Activated naive CD4-positive, alpha-beta T cell treated with Interleukin-2 at 50 U/mL for 16 hours (primary cell): ENCODE data around the gene EYA4.

ENCODE experiments used
- DNase-seq: peaks from one replicate; pipeline ENCODE4 v3.0.0-alpha.2; 2020

The EYA4 gene

DNA sequence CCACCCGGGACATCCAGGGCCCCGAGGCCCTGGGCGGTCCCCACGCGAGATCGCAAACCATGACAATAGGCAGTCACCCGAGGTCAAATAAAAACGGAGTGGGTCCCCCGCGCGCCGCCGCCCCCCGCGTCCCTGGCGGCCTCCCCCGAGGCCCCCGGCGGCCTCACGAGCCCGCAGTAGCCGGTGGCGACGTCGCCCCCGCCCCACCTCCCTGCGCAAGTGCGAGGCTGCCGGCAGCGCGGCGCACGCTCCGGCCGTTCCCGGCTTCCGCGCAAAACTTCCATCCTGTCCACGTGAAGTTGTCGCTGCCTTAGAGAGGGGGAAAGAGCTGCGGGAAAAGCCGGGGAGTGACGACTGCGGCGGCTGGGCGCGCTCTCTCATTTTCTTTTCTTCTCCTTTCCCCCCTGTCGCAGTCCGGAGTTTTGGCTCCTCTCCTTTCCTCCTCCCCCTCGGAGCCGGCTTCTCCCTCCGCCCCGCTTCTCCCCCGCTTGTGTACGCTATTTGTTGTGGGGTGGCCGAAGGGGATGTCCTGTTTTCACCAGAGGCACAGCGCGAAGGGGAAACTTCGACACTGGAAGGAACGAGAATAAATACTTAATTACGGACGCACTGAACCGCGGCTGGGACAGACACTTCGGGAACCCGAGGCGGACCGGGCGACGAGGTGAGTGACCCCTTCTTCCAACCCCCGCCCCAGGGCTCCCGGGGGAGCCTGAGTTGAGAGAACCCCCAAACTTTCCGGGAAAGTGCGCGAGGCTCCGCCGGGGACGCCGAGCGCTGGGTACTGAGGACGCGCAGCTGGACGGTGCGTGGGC is at the start of gene EYA4:
Gene EYA4 (plus strand): TSS at position 272 of the 815 bp plus-strand sequence. CDS start 33,424 bp downstream, outside the sequence.
- no peak for DNase-seq

DNA sequence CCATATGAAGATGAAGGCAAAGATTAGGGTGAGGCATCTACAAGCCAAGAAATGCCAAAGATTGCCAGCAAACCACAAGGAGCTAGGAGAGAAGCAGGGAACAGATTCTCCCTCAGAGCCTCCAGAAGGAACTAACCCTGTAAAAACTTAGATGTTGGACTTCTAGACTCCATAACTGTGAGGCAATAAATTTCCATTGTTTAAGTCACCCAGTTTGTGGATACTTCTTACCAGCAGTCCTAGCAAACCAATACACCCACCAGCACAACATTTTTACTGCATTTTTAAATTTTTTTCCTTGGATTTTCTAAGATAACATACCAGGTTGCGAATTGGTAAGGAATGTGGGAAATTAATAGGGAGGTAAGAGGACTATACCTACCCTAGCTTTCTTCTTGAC is 47.8 kb upstream of the EYA4 start:
- no peak for DNase-seq

DNA sequence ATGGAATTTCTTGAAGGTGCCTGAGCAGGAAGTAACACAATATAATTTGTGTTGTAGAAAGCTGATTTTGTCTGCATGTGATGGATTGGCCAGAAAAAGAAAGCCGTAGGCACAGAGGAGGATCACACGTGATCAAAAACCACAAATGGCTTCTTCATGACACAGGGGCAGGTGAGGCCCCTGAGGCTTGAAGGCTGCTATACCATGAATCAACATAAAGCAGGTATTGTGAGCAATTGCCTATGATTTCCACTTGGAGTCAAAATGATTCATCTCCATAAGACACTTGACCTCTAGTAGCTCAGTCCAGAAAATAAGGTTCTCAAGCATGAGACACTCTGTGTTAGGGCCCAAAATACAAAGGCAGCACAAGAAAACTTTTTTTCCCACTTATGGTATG is 42.4 kb upstream of the EYA4 start:
- no peak for DNase-seq

- DNase-seq = no peak
These were observed 39.9 kb upstream of the EYA4 start for GRCh38 chr6:133201231-133201630.

- DNase-seq = no peak
These were observed 38.4 kb upstream of the EYA4 start for GRCh38 chr6:133202610-133203343.

GRCh38 chr6:133203344-133203697 is 37.8 kb upstream of the EYA4 start:
- no peak for DNase-seq

- no peak for DNase-seq
These were observed 35.9 kb upstream of the EYA4 start for GRCh38 chr6:133205304-133205703.

DNA sequence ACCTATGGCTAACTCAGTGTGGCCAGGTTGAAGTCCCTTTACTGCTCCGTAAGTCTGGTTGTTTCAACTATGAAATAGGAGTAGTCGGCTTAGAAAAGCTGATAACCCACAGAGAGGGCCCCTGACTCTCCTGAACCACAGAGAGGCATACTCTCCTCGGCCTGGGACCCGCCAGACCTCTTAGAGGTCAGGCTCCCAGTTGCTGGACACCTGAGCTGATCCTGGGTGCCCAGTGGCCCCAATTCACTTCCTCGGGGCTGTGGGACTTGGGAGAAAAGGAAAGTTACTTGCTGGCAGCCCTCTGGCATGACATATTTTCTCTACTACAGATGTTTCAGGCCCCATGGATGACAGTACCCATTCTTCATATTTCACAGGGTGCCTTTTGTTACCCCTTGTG is 34.2 kb upstream of the EYA4 start:
- DNase-seq = no peak

- no peak for DNase-seq
These were observed 33.4 kb upstream of the EYA4 start for GRCh38 chr6:133207754-133208153.

DNA sequence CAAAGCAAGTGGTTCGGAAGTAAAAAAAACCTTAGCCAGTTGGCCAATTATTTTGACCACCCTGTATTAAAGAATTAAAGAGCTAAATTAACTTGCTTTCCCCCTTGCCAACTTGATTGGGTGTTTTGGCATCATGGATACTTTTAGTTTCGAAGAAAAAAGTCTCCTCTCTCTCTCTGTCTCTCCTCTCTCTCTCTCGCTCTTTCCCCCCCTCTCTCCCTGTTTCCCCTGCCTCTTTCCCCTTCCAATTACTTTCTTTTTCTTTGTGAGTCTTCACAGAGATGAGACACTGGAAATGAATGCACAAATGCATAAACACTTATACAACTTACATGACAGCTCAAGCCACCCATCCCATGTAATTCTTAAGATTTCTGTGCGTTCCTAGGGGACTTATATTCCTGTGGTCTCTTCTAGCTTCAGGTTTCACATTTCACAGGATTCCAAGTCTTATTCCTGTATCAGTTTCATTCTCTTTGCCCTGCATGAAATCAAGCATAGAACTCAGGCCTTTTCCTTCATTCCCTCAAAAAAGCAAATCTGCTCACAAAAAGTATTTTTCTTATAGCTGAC is 32.9 kb upstream of the EYA4 start:
- DNase-seq = no peak

- DNase-seq = no peak
These were observed 26.9 kb upstream of the EYA4 start for GRCh38 chr6:133214267-133214666.

- no peak for DNase-seq
These were observed 22.3 kb upstream of the EYA4 start for GRCh38 chr6:133218852-133219251.

- DNase-seq = no peak
These were observed 17.6 kb upstream of the EYA4 start for GRCh38 chr6:133223452-133224029.

- no peak for DNase-seq
These were observed 15.6 kb upstream of the EYA4 start for GRCh38 chr6:133225560-133225959.

DNA sequence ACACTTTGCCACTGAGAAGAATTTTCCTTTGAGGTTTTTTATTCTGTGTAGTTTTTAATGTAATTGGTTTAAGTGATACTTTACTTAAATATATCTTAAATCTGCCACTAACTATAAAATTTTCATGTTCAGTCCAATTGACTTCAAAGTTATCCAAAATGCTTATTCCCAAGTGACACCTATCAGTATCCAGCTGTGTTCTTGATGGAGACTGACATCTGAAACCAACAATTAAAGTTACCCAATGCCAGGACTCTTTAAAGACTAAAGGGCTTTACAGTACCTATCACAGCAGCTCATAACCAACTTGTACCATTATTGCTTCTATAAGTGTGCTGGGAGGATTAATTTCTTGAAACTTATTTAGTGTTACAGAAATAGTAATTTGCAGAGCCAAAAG is 13.8 kb upstream of the EYA4 start:
- DNase-seq = no peak

DNA sequence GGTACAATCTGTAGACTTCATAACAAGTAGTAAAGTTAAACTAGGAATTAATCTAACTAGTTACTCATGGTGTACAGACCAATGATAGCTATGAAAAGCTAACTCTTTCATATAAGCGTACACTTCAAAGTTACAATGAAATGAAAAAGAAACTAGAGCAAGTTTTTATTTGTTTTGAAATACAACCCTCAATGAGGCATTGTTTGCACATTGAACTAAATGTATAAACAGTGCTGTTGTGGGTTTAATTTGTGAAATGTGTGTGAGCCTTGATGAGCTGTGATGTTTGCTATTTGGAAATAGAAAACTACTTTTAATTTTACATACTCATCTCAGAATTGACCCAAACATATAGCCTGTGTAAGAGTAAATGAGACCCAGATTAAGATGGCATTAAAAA is 11.1 kb upstream of the EYA4 start:
- DNase-seq = no peak

DNA sequence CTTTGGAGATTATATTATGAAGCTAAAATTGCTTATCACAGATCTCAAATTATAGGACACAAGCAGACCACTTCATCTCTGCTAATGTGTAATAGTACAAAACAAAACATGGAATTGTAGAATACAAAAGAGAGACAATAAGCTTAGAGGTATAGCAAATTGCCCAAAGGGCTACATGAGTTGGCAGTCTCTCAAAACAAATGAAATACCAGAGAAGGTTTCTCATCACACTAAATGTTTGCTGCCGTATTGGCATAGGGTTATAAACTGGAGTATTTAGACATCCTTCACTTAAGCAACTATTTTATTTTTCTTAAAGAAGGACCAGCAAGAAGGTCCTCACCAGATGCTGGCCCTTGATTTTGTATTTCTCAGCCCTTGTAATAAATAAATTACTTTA is 5.9 kb upstream of the EYA4 start:
- DNase-seq = no peak

DNA sequence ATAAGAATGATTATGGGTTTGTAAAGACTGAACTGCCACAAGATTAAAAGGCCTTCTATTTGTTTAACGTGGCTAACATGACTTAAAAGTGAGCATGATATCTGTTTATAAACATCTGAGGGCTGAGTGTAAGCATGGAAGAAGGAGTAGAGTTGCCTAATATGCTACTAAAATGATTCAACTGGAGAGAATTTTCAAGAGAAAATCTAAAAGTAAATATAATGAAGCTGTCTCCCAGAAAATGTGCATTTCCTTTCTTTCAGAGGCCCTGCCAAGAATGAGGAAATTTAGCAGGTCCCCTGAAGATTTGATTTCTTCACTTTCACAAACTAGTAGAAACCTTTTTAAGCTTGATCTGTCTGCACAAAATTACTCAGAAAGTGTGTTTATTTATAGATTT is 4.2 kb upstream of the EYA4 start:
- DNase-seq = no peak

- no peak for DNase-seq
These were observed 559 bp upstream of the EYA4 start for GRCh38 chr6:133240511-133241085.

DNA sequence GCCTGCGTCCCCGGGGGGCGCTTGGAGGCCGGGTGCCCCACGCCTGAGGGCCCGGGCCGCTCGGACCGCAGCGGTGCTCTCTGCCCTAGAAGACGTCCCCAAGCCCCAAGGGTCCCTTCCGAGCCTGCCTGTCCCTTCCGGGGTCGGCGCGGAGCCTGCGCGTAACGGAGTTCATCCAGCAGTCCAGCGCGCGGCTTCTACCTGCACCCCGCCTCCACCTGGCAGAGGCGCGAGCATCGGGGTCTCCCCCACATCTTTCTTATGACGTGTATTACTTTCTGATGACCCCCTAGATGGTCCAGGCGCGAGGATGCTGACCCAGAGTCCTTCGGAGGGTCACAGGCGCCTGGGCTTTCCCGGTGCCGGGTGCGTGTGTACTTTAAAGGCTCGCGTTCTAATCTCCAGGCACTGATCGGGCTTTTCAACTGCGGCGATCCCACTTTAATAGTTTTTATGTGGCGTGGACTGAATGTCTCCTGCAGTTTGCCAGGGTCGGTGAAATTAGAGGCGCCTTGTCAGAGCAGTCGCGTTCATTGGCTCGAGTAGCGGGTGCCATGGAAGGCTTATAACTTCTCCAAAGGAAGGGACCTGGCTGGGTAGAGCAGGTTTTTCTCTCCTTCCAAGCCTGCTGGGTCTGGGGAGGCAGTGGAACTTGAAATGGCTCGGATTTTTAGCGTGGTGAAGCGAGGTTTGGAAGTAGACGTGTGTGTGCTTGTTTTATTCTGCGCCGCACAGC is 912 bp downstream of the EYA4 start:
- DNase-seq = no peak

- DNase-seq = no peak
These were observed 1.8 kb downstream of the EYA4 start for GRCh38 chr6:133242637-133243585.
